ENCODE data around the gene PINLYP. TPM values are rescaled to one million over a fixed set of nuclear protein-coding genes. Genes with fewer than 3 reads are reported as not detected.

Gene PINLYP
- total RNA-seq, 1 donor from 2014 or later = 6.8 TPM

- Histone ChIP-seq H3K9ac (ENCODE audit: low read depth in 1 of 3, low read length in 3 of 3) (no peak overlapping the region), H3K4me3 (ENCODE audit: low read length in 3 of 3) (no peak overlapping the region), H3K9me3 (ENCODE audit: control insufficient read depth in 3 of 3, low read length in 3 of 3) (no peaks in the 10 kb centered on the region), H3K36me3 (ENCODE audit: control insufficient read depth in 3 of 3, insufficient read depth in 3 of 3, low read length in 3 of 3) (peaks cover 22 to 28% (median 26%) of the 10 kb centered on the region in 3 donors), H3K4me1 (ENCODE audit: control insufficient read depth in 3 of 3, insufficient read depth in 3 of 3, low read length in 3 of 3) (peaks cover 23 to 35% (median 28%) of the 10 kb centered on the region in 3 donors), H3K27me3 (ENCODE audit: control insufficient read depth in 3 of 3, insufficient read depth in 3 of 3, low read length in 3 of 3) (no peaks in the 10 kb centered on the region), H3K27ac (ENCODE audit: low read depth, low read length) (no peak overlapping the region)
Observed at GRCh38 chr19:43591904-43592772, 16.5 kb downstream of the PINLYP start.

- Histone ChIP-seq H3K9me3 (ENCODE audit: control insufficient read depth in 3 of 3, low read length in 3 of 3) (no peaks in the 10 kb centered on the region), H3K9ac (ENCODE audit: low read depth in 1 of 3, low read length in 3 of 3) (no peak overlapping the region), H3K36me3 (ENCODE audit: control insufficient read depth in 3 of 3, insufficient read depth in 3 of 3, low read length in 3 of 3) (peaks cover 22 to 28% (median 26%) of the 10 kb centered on the region in 3 donors), H3K4me3 (ENCODE audit: low read length in 3 of 3) (no peak overlapping the region), H3K27ac (ENCODE audit: low read depth, low read length) (no peak overlapping the region), H3K4me1 (ENCODE audit: control insufficient read depth in 3 of 3, insufficient read depth in 3 of 3, low read length in 3 of 3) (peaks cover 30 to 42% (median 36%) of the 10 kb centered on the region in 3 donors), H3K27me3 (ENCODE audit: control insufficient read depth in 3 of 3, insufficient read depth in 3 of 3, low read length in 3 of 3) (no peaks in the 10 kb centered on the region)
Observed at GRCh38 chr19:43592800-43593350, 17.3 kb downstream of the PINLYP start.

- peak overlapping the region; percentile 99 for H3K27ac ChIP-seq (ENCODE audit: low read depth, low read length)
- peaks cover 32 to 48% (median 37%) of the 10 kb centered on the region in 3 donors for H3K4me1 ChIP-seq (ENCODE audit: control insufficient read depth in 3 of 3, insufficient read depth in 3 of 3, low read length in 3 of 3)
- peak overlapping the region in 2 of 3 donors; percentile 85 to 94 for H3K4me3 ChIP-seq (ENCODE audit: low read length in 3 of 3)
- H3K9me3 ChIP-seq (ENCODE audit: control insufficient read depth in 3 of 3, low read length in 3 of 3) = no peaks in the 10 kb centered on the region
- peaks cover 29 to 33% (median 32%) of the 10 kb centered on the region in 3 donors for H3K36me3 ChIP-seq (ENCODE audit: control insufficient read depth in 3 of 3, insufficient read depth in 3 of 3, low read length in 3 of 3)
- peak overlapping the region; percentile 86 to 91 (median 87) for H3K9ac ChIP-seq (ENCODE audit: low read depth in 1 of 3, low read length in 3 of 3)
- no peaks in the 10 kb centered on the region for H3K27me3 ChIP-seq (ENCODE audit: control insufficient read depth in 3 of 3, insufficient read depth in 3 of 3, low read length in 3 of 3)
Observed at GRCh38 chr19:43594081-43594697, 18.6 kb downstream of the PINLYP start.

- Histone ChIP-seq H3K36me3 (ENCODE audit: control insufficient read depth in 3 of 3, insufficient read depth in 3 of 3, low read length in 3 of 3) (peaks cover 32 to 37% (median 33%) of the 10 kb centered on the region in 3 donors), H3K27ac (ENCODE audit: low read depth, low read length) (peak overlapping the region; percentile 99), H3K9me3 (ENCODE audit: control insufficient read depth in 3 of 3, low read length in 3 of 3) (no peaks in the 10 kb centered on the region), H3K27me3 (ENCODE audit: control insufficient read depth in 3 of 3, insufficient read depth in 3 of 3, low read length in 3 of 3) (no peaks in the 10 kb centered on the region), H3K4me1 (ENCODE audit: control insufficient read depth in 3 of 3, insufficient read depth in 3 of 3, low read length in 3 of 3) (peaks cover 32 to 48% (median 37%) of the 10 kb centered on the region in 3 donors), H3K4me3 (ENCODE audit: low read length in 3 of 3) (peak overlapping the region; percentile 82 to 94 (median 85)), H3K9ac (ENCODE audit: low read depth in 1 of 3, low read length in 3 of 3) (peak overlapping the region; percentile 86 to 91 (median 87))
Observed at GRCh38 chr19:43594710-43595604, 19.4 kb downstream of the PINLYP start.

GRCh38 chr19:43595605-43595998 is 20.0 kb downstream of the PINLYP start:
- Histone ChIP-seq H3K9me3 (ENCODE audit: control insufficient read depth in 3 of 3, low read length in 3 of 3) (no peaks in the 10 kb centered on the region), H3K36me3 (ENCODE audit: control insufficient read depth in 3 of 3, insufficient read depth in 3 of 3, low read length in 3 of 3) (peaks cover 28 to 38% (median 32%) of the 10 kb centered on the region in 3 donors), H3K4me3 (ENCODE audit: low read length in 3 of 3) (peak overlapping the region; percentile 82 to 94 (median 85))

GRCh38 chr19:43595999-43596841 is 20.6 kb downstream of the PINLYP start, which contains the start of the genes IRGQ and ZNF576:
IRGQ (minus strand) TSS chr19:43596134; CDS start chr19:43595338, 796 bp downstream.
ZNF576 (plus strand) TSS chr19:43596595; CDS start chr19:43597109, 514 bp downstream.
- Histone ChIP-seq H3K9ac (ENCODE audit: low read depth in 1 of 3, low read length in 3 of 3) (peak within 1 kb of the TSS; percentile 98 to 99 (median 98)), H3K9me3 (ENCODE audit: control insufficient read depth in 3 of 3, low read length in 3 of 3) (no peaks in the 10 kb centered on the region), H3K36me3 (ENCODE audit: control insufficient read depth in 3 of 3, insufficient read depth in 3 of 3, low read length in 3 of 3) (peaks cover 23 to 37% (median 31%) of the 10 kb centered on the region in 3 donors), H3K4me1 (ENCODE audit: control insufficient read depth in 3 of 3, insufficient read depth in 3 of 3, low read length in 3 of 3) (peaks cover 32 to 48% (median 37%) of the 10 kb centered on the region in 3 donors), H3K4me3 (ENCODE audit: low read length in 3 of 3) (peak within 1 kb of the TSS; percentile 94 to 99 (median 96)), H3K27ac (ENCODE audit: low read depth, low read length) (peak within 1 kb of the TSS; percentile 99), H3K27me3 (ENCODE audit: control insufficient read depth in 3 of 3, insufficient read depth in 3 of 3, low read length in 3 of 3) (no peaks in the 10 kb centered on the region)

More at GRCh38 chr19:43595605-43595998, 20.0 kb downstream of the PINLYP start:
- Histone ChIP-seq H3K27me3 (ENCODE audit: control insufficient read depth in 3 of 3, insufficient read depth in 3 of 3, low read length in 3 of 3) (no peaks in the 10 kb centered on the region), H3K9ac (ENCODE audit: low read depth in 1 of 3, low read length in 3 of 3) (peak overlapping the region; percentile 86 to 91 (median 87)), H3K27ac (ENCODE audit: low read depth, low read length) (peak overlapping the region; percentile 99), H3K4me1 (ENCODE audit: control insufficient read depth in 3 of 3, insufficient read depth in 3 of 3, low read length in 3 of 3) (peaks cover 32 to 48% (median 37%) of the 10 kb centered on the region in 3 donors)

GRCh38 chr19:43596842-43597461 is 21.4 kb downstream of the PINLYP start:
- Histone ChIP-seq H3K27me3 (ENCODE audit: control insufficient read depth in 3 of 3, insufficient read depth in 3 of 3, low read length in 3 of 3) (no peaks in the 10 kb centered on the region), H3K4me3 (ENCODE audit: low read length in 3 of 3) (peak overlapping the region; percentile 94 to 99 (median 96)), H3K9me3 (ENCODE audit: control insufficient read depth in 3 of 3, low read length in 3 of 3) (no peaks in the 10 kb centered on the region), H3K27ac (ENCODE audit: low read depth, low read length) (peak overlapping the region; percentile 99), H3K36me3 (ENCODE audit: control insufficient read depth in 3 of 3, insufficient read depth in 3 of 3, low read length in 3 of 3) (peaks cover 23 to 39% (median 28%) of the 10 kb centered on the region in 3 donors), H3K9ac (ENCODE audit: low read depth in 1 of 3, low read length in 3 of 3) (peak overlapping the region; percentile 98 to 99 (median 98)), H3K4me1 (ENCODE audit: control insufficient read depth in 3 of 3, insufficient read depth in 3 of 3, low read length in 3 of 3) (peaks cover 32 to 48% (median 37%) of the 10 kb centered on the region in 3 donors)

GRCh38 chr19:43597876-43598275 is 22.3 kb downstream of the PINLYP start:
- H3K4me3 ChIP-seq (ENCODE audit: low read length in 3 of 3) = peak overlapping the region; percentile 94 to 99 (median 96)
- H3K27me3 ChIP-seq (ENCODE audit: control insufficient read depth in 3 of 3, insufficient read depth in 3 of 3, low read length in 3 of 3) = no peaks in the 10 kb centered on the region
- H3K9me3 ChIP-seq (ENCODE audit: control insufficient read depth in 3 of 3, low read length in 3 of 3) = no peaks in the 10 kb centered on the region
- peaks cover 18 to 34% (median 19%) of the 10 kb centered on the region in 3 donors for H3K36me3 ChIP-seq (ENCODE audit: control insufficient read depth in 3 of 3, insufficient read depth in 3 of 3, low read length in 3 of 3)
- H3K27ac ChIP-seq (ENCODE audit: low read depth, low read length) = no peak overlapping the region
- peaks cover 32 to 48% (median 37%) of the 10 kb centered on the region in 3 donors for H3K4me1 ChIP-seq (ENCODE audit: control insufficient read depth in 3 of 3, insufficient read depth in 3 of 3, low read length in 3 of 3)
- peak overlapping the region in 2 of 3 donors; percentile 98 to 99 for H3K9ac ChIP-seq (ENCODE audit: low read depth in 1 of 3, low read length in 3 of 3)
